ENCODE data around the gene TTLL6.

DNA sequence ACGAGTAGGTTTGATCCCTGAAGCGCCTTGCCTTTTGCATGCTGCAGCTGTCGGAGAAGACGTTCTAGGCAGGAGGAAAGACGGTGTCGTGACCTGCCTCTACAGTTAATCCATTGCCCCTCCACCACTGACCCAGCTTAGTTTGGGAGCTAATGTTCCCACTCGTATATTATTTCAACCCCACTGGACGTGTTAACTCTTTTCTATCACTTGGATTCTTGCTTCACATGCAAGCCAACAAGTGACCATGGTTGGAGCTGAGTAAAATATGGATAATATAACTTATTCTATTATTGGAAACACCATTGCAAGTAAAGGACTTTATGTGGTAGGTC lies 14.5 kb upstream of the TTLL6 start:
- TF ChIP-seq CTCF (conservative IDR thresholded peaks at IDR 0.05; ENCODE audit: low read length) (no peak), EZH2phosphoT487 (IDR thresholded peaks at IDR 0.05; ENCODE audit: borderline replicate concordance) (no peak)

Data from Loucy (cell line).